Stimulated activated CD4-positive, alpha-beta T cell treated with anti-CD3 and anti-CD28 coated beads, Interleukin-15, amount 100 ng/mL, for 1 hour (primary cell): ENCODE results near the gene ZNF322.

Experiments used
- DNase-seq, 2 donors: peaks; one replicate each; pipeline ENCODE4 v3.0.0-alpha.2; 2020; ENCODE audit warnings: low read depth in 1 of 2, low spot score in 1 of 2

Gene ZNF322

DNA sequence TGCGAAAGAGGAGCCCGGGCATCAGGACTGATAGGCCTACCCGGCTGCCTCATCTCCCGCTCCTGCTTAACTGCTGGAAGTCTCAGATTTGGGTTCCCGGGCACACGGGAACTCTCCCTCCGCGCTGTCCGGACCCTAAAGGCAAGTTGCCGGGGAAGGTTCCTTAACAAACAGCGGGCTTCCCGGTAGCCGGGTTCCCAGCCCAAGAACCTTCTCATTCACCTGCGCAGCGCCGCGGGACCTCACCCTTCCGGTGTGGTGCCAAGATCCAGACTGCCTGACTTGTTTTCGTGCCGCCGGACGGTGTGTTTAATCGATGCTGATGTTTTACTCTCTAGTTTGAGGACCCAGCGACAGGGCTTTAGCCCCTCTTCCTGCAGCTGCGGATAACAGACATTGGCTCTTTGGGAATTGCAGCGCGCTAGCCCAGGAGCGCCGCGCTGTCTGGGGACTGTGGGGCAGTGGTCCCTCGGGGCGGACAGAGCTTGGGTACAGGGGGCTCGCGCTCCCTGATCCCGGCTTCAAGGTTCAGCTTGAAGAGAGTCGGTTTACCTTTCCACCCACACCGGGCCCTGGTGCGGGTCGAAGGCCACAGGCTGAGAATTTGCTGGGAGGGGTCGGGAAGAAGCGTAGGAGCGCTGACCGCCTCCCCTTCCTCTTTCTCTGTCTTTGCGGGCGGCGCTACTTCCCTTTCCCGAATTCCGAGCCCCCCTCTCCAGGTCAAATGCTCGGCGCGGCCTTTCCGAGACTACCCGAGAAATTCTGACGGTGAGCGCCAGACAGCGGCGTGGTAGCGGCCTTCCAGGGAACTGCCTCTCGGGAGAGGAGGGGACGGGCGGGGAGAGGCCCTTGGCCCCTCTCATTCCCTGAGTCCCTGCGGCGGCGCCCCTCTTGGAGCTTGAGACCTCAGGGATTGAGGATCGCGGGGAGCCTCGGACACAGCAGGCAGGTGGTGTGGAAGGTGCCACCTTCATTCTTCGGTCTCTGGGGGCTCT lies 45.6 kb downstream of the ZNF322 start:
- DNase-seq: no peak

DNA sequence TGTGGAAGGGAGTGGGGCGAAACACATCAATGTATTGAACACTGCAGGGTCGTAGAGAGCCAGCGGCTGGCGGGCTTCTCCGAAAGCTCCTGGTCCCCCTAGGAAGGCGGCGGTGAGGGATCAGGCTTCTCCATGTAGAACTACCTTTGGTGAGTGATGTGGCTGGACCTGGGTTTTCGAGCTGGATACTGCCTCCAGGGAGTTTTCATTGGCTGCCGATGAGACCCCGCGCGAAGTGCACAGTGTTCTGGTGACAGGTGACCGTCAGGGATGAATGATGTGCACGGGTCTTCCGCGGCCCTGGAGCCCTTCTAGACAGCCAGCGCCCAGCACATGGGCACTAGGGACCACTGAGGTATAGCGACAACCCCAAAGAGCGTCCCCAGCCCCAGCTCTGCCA lies 46.3 kb downstream of the ZNF322 start:
- DNase-seq: no peak

- no peak for DNase-seq
Observed at GRCh38 chr6:26611599-26611998, 47.9 kb downstream of the ZNF322 start.

DNA sequence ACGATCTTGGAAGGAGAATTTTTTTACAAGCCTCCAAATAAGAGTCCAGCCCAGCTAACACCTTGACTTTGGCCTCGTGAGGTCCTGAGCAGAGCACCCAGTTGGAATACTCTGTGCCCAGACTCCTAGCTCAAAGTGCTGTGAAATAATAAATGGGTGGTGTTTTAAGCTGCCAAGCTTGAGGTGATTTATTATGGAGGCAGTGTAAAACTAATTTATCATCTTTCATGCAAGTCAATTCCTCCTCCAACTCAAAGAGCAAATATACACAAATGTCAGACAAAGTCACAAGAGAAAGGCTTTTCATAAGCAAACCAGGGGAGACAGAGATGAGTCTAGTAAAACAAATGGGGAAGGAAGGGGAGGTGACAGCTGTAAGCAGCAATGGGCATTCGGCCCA lies 50.1 kb downstream of the ZNF322 start:
- DNase-seq: no peak

GRCh38 chr6:26607434-26608230 lies 51.9 kb downstream of the ZNF322 start:
- DNase-seq: peak in 1 of 2 donors; percentile 34

DNA sequence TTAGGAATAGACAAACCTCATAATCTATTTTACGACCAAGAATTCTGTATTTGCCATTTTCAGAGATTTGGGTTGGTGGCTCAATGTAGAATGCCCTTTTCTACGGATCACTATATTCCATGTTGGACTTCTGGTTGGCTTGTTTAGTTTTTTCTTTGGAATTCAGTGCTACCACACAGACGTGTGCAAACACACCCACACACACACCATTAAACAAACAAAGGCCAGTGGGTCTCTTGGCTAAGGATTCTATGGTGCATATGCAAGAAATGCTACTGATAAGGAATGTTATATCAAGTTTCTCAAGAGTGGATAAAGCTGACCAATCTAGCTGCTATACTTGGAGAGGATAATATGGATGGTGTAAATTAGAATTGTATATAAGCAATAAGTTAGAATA lies 54.7 kb downstream of the ZNF322 start:
- DNase-seq: no peak

- no peak for DNase-seq
Observed at GRCh38 chr6:26604026-26604425, 55.5 kb downstream of the ZNF322 start.

GRCh38 chr6:26602262-26602661 lies 57.3 kb downstream of the ZNF322 start:
- no peak for DNase-seq

DNA sequence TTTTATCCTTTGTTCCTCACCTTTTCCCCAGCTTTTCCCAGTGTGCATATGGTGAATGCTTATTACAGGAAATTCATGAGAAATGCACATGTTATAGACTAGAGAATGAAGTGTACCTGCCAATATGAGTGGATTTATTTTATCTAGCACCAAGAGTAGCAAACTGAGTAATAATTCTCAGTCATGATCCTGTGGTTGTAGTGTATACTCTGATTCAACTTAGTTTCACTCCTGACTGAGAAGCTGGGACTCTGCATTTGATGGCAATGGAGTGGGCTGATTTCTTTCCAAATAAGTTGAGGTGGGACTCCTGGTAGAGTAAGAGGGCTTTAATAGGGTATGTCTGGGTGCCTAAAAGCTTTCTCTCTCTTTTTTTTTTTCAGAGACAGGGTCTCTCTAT lies 58.8 kb downstream of the ZNF322 start:
- DNase-seq: no peak

DNA sequence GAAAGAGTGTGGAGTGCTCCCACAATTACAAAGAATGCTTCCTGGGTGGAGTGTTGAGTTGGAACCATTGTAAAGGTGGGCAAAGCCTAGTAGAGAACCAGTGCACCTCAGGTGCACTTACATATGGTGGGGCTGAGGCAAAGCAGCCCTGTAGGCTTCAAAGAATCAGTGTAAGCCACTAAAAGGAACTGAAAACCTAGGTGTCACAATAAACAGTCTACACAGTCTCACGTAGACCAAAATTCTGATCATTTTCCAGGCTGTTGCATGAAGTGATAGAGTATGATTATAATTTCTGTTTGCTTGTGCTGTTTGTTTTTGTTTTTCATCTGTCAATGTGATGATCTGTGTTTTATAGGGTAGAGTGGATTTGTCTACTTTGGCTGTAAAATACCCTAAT lies 60.0 kb downstream of the ZNF322 start:
- DNase-seq: no peak

DNA sequence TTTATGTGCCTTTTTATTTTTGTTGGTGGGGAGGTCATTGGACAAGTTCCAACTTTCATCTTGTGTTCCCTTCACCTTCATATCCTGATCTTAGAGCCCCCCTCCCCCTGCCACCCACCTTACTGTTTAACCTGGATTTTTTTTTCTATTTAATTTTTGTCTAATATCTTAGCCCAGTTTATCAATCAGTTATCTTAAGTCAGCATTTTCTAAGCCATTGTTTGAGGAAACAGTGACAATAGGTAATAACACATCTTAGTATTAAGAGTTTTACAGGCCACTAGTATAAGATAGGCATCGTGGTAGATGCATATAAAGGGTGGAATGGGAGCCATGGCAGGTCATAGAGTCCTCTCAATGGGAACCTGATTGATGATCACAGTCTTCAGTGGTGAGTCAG lies 60.4 kb downstream of the ZNF322 start:
- no peak for DNase-seq

DNA sequence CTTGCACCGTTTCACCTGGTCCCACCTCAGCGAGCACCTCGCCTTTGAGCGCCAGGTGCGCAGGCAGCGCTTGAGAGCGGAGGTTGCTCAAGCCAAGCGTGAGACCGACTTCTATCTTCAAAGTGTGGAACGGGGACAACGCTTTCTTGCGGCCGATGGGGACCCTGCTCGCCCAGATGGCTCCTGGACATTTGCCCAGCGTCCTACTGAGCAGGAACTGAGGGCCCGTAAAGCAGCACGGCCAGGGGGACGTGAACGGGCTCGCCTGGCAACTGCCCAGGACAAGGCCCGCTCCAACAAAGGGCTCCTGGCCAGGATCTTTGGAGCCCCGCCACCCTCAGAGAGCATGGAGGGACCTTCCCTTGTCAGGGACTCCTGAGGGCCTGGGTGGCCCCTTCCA lies 61.3 kb downstream of the ZNF322 start:
- DNase-seq: no peak

GRCh38 chr6:26597821-26598220 lies 61.7 kb downstream of the ZNF322 start:
- no peak for DNase-seq

GRCh38 chr6:26597389-26597766 lies 62.2 kb downstream of the ZNF322 start:
- DNase-seq: no peak

GRCh38 chr6:26596579-26597388 lies 62.8 kb downstream of the ZNF322 start, which contains the start of gene ABT1:
TSS of gene ABT1 (plus strand) at chr6:26596953. CDS start at chr6:26596983, 30 bp downstream.
- DNase-seq: peak; percentile 93

DNA sequence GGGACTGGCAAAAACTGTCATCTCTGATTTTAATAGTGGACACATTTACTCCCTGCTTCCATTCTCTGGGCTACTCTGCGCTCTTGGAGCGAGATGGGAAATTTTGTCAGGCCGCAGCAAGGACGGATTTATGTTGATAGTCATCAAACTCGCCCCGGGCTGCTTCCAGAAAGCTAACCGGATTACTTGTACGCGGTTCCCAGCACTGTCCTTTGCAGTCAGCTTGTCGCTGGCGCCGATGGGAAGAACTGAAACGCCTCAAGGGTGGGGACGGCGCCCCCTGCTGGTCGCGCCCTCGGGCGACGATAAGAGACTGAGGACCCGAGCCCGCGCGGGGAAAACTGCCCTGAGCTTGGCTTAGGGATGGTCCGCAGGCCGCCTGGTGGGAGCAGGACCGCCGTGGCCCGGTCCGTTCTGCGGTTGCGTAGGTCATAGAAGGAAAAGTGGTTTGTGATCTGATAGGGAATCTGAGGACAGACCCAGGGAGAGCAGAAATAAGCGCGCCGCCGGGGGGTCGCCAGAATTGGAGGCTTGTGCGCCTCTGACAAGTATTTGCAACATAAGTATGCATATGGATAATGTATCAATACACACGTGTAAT lies 63.8 kb downstream of the ZNF322 start:
- DNase-seq: peak; percentile 71 to 82

- DNase-seq: no peak
Observed at GRCh38 chr6:26594730-26595632, 64.6 kb downstream of the ZNF322 start.

GRCh38 chr6:26594131-26594498 lies 65.4 kb downstream of the ZNF322 start:
- DNase-seq: no peak

DNA sequence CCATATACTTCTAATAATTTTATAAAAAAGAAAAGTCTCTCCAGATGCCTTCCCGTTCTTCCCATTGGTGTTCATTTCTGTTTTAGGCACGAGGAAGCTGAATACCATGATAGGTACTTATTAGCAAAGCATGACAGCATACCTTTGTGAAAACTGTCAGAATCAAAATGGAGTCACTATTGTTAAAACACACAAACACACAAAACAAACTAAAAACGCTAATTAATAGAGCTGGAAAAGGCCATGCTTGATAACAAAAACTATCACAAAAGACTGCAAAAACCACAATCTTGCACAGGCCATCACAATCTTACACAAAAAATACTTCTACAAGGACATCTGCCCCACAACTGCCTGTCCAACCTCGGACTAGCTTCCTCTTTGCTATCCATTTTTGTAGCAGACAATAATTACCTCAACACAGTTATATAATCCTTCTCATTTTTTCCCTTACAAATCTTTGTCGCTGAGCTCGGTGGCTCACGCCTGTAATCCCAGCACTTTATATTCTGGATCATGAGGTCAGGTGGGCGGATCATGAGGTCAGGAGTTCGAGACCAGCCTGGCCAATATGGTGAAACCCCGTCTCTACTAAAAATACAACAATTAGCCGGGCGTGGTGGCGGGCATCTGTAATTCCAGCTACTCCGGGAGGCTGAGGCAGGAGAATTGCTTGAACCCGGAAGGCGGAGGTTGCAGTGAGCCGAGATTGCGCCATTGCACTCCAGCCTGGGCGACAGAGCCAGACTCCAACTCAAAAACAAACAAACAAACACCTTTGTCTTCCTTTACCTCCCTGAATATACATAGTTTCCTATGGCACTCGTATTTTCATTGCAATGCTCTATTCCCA lies 66.0 kb downstream of the ZNF322 start:
- no peak for DNase-seq
